Measurements from ENCODE around the gene TPPP3.

TPPP3 gene

GRCh38 chr16:67437513-67437912, 44.2 kb upstream of the TPPP3 start:
- DNase-seq (ENCODE audit: low read depth) = no peak
- no peak overlapping the region for H3K4me3 ChIP-seq (ENCODE audit: low read depth, low read length)
- TF ChIP-seq CTCF (IDR thresholded peaks at IDR 0.05; ENCODE audit: control insufficient read depth, extremely low read depth, insufficient read depth) = no peak

- DNase-seq (ENCODE audit: low read depth) = no peak
- no peak overlapping the region for H3K4me3 ChIP-seq (ENCODE audit: low read depth, low read length)
- no peak for TF ChIP-seq CTCF (IDR thresholded peaks at IDR 0.05; ENCODE audit: control insufficient read depth, extremely low read depth, insufficient read depth)
Observed at GRCh38 chr16:67436640-67437193, 43.4 kb upstream of the TPPP3 start.

- H3K4me3 ChIP-seq (ENCODE audit: low read depth, low read length) = no peak overlapping the region
- DNase-seq (ENCODE audit: low read depth) = no peak
- TF ChIP-seq CTCF (IDR thresholded peaks at IDR 0.05; ENCODE audit: control insufficient read depth, extremely low read depth, insufficient read depth) = no peak
Observed at GRCh38 chr16:67435758-67436164, 42.5 kb upstream of the TPPP3 start.

- H3K4me3 ChIP-seq (ENCODE audit: low read depth, low read length) = no peak overlapping the region
Observed at GRCh38 chr16:67433131-67433719, 39.9 kb upstream of the TPPP3 start.

GRCh38 chr16:67432506-67432890, 39.2 kb upstream of the TPPP3 start:
- no peak for TF ChIP-seq CTCF (IDR thresholded peaks at IDR 0.05; ENCODE audit: control insufficient read depth, extremely low read depth, insufficient read depth)
- DNase-seq (ENCODE audit: low read depth) = no peak
- H3K4me3 ChIP-seq (ENCODE audit: low read depth, low read length) = peak overlapping the region; percentile 69

More at GRCh38 chr16:67433131-67433719, 39.9 kb upstream of the TPPP3 start:
- DNase-seq (ENCODE audit: low read depth) = no peak
- TF ChIP-seq CTCF (IDR thresholded peaks at IDR 0.05; ENCODE audit: control insufficient read depth, extremely low read depth, insufficient read depth) = no peak

GRCh38 chr16:67431775-67432505, 38.6 kb upstream of the TPPP3 start:
- TF ChIP-seq CTCF (IDR thresholded peaks at IDR 0.05; ENCODE audit: control insufficient read depth, extremely low read depth, insufficient read depth) = no peak
- H3K4me3 ChIP-seq (ENCODE audit: low read depth, low read length) = peak overlapping the region; percentile 69
- no peak for DNase-seq (ENCODE audit: low read depth)

Measured in LNCaP clone FGC (cell line).